Left lobe of liver (tissue), 2 donors: ENCODE measurements around the gene ZIM2. TPM values are rescaled to one million over a fixed set of nuclear protein-coding genes. Genes with fewer than 3 reads are reported as not detected.

Experiments used
- ATAC-seq: fragments of 200-7000 bp; cut with Tn5 transposase; one replicate; pipeline ENCODE4 v1.9.1; 2020; ENCODE audit warnings: mild to moderate bottlenecking, moderate library complexity
- DNase-seq: peaks from one replicate; pipeline ENCODE4 v3.0.0-alpha.2; 2020; ENCODE audit warnings: low spot score
- total RNA-seq: library from RNA; stranded (reverse); gene quantifications from one replicate; pipeline ENCODE4 v1.2.1, GENCODE V29; 2021
- donor health status: DM: no; HTN: no; CAD: no; lungs with moderate emphysema.
- donor health status: DM: no; HTN: yes; CAD: no.

Gene ZIM2
- total RNA-seq, 1 donor from 2014 or later, result not detected

- ATAC-seq (peak; percentile 58), DNase-seq (peak; percentile 90)
These were observed 675 bp downstream of the ZIM2 start for GRCh38 chr19:56839652-56840450.

GRCh38 chr19:56838909-56839651 lies 1.4 kb downstream of the ZIM2 start:
- peak; percentile 64 for ATAC-seq
- DNase-seq, result peak; percentile 94

GRCh38 chr19:56838024-56838908 lies 2.3 kb downstream of the ZIM2 start:
- DNase-seq (peak; percentile 82), ATAC-seq (peak; percentile 53)

- peak; percentile 84 for DNase-seq
- peak; percentile 34 for ATAC-seq
These were observed 3.0 kb downstream of the ZIM2 start for GRCh38 chr19:56837492-56838023.

GRCh38 chr19:56837004-56837403 lies 3.5 kb downstream of the ZIM2 start:
- ATAC-seq, result no peak

GRCh38 chr19:56836059-56836458 lies 4.5 kb downstream of the ZIM2 start:
- no peak for ATAC-seq
- no peak for DNase-seq

More at GRCh38 chr19:56837004-56837403, 3.5 kb downstream of the ZIM2 start:
- DNase-seq, result no peak

- no peak for ATAC-seq
- DNase-seq, result no peak
These were observed 5.1 kb downstream of the ZIM2 start for GRCh38 chr19:56835401-56835800.

- no peak for DNase-seq
- no peak for ATAC-seq
These were observed 5.8 kb downstream of the ZIM2 start for GRCh38 chr19:56834564-56835375.

- ATAC-seq (no peak), DNase-seq (no peak)
These were observed 8.1 kb downstream of the ZIM2 start for GRCh38 chr19:56832352-56832928.

- ATAC-seq (no peak), DNase-seq (no peak)
These were observed 9.3 kb downstream of the ZIM2 start for GRCh38 chr19:56831255-56831654.

- ATAC-seq (no peak), DNase-seq (no peak)
These were observed 10.9 kb downstream of the ZIM2 start for GRCh38 chr19:56829596-56829995.

GRCh38 chr19:56827708-56828107 lies 12.8 kb downstream of the ZIM2 start:
- DNase-seq (no peak), ATAC-seq (no peak)

- no peak for DNase-seq
- ATAC-seq, result no peak
These were observed 16.6 kb downstream of the ZIM2 start for GRCh38 chr19:56823956-56824355.

- DNase-seq (no peak), ATAC-seq (no peak)
These were observed 17.1 kb downstream of the ZIM2 start for GRCh38 chr19:56823417-56823816.

- no peak for ATAC-seq
- DNase-seq, result no peak
These were observed 17.8 kb downstream of the ZIM2 start for GRCh38 chr19:56822755-56823154.

GRCh38 chr19:56821675-56822074 lies 18.9 kb downstream of the ZIM2 start:
- DNase-seq (no peak), ATAC-seq (no peak)

- no peak for DNase-seq
These were observed 19.3 kb downstream of the ZIM2 start for GRCh38 chr19:56821209-56821608.

GRCh38 chr19:56819166-56819565 lies 21.4 kb downstream of the ZIM2 start:
- no peak for DNase-seq
- ATAC-seq, result no peak

More at GRCh38 chr19:56821209-56821608, 19.3 kb downstream of the ZIM2 start:
- ATAC-seq, result no peak

GRCh38 chr19:56814656-56815055 lies 25.9 kb downstream of the ZIM2 start:
- ATAC-seq (no peak), DNase-seq (no peak)

GRCh38 chr19:56813531-56813930 lies 27.0 kb downstream of the ZIM2 start:
- DNase-seq, result no peak
- no peak for ATAC-seq
